Stimulated activated CD4-positive, alpha-beta T cell treated with anti-CD3 and anti-CD28 coated beads, Interleukin-4, amount 100 ng/mL, for 1 hour (primary cell): Measurements from ENCODE around the gene USP9X.
"Not testable (repeated sequence)": the region's sequence is repeated elsewhere in the genome, so short reads cannot be mapped to it uniquely, and the experiment has no call there.

Source experiments
- DNase-seq: peaks from one replicate; pipeline ENCODE4 v3.0.0-alpha.2; 2020

The USP9X gene

GRCh38 chrX:41084893-41085511 is at the start of gene USP9X:
Gene USP9X, plus strand, starts transcription at chrX:41085445. Its CDS starts 38,184 bp downstream, at chrX:41123629.
- DNase-seq = peak; percentile 82

- no peak for DNase-seq
Observed at GRCh38 chrX:41035582-41035981, 49.7 kb upstream of the USP9X start.

- no peak for DNase-seq
Observed at GRCh38 chrX:41036668-41037326, 48.4 kb upstream of the USP9X start.

- DNase-seq = no peak
Observed at GRCh38 chrX:41043196-41043595, 42.0 kb upstream of the USP9X start.

GRCh38 chrX:41043674-41044345 is 41.4 kb upstream of the USP9X start:
- DNase-seq = no peak

GRCh38 chrX:41045960-41046567 is 39.2 kb upstream of the USP9X start:
- no peak for DNase-seq

- DNase-seq = no peak
Observed at GRCh38 chrX:41047878-41048534, 37.2 kb upstream of the USP9X start.

- no peak for DNase-seq
Observed at GRCh38 chrX:41050359-41050758, 34.9 kb upstream of the USP9X start.

- DNase-seq = no peak
Observed at GRCh38 chrX:41051288-41051687, 34.0 kb upstream of the USP9X start.

GRCh38 chrX:41055740-41056139 is 29.5 kb upstream of the USP9X start:
- DNase-seq = no peak

- not testable (repeated sequence) for DNase-seq
Observed at GRCh38 chrX:41063276-41063675, 22.0 kb upstream of the USP9X start.

- no peak for DNase-seq
Observed at GRCh38 chrX:41064018-41064417, 21.2 kb upstream of the USP9X start.

- DNase-seq = no peak
Observed at GRCh38 chrX:41066391-41066790, 18.9 kb upstream of the USP9X start.

- no peak for DNase-seq
Observed at GRCh38 chrX:41066969-41067368, 18.3 kb upstream of the USP9X start.

- DNase-seq = no peak
Observed at GRCh38 chrX:41067721-41068120, 17.5 kb upstream of the USP9X start.

- no peak for DNase-seq
Observed at GRCh38 chrX:41076742-41077141, 8.5 kb upstream of the USP9X start.

- DNase-seq = no peak
Observed at GRCh38 chrX:41081821-41082220, 3.4 kb upstream of the USP9X start.

- DNase-seq = no peak
Observed at GRCh38 chrX:41082783-41083182, 2.5 kb upstream of the USP9X start.

- peak; percentile 92 for DNase-seq
Observed at GRCh38 chrX:41084044-41084892, 977 bp upstream of the USP9X start.

- DNase-seq = peak; percentile 57
Observed at GRCh38 chrX:41085512-41085877, 250 bp downstream of the USP9X start.

GRCh38 chrX:41085878-41086626 is 807 bp downstream of the USP9X start:
- DNase-seq = peak; percentile 31

- no peak for DNase-seq
Observed at GRCh38 chrX:41086627-41086932, 1.3 kb downstream of the USP9X start.
